Osteocyte (in vitro differentiated cells): ENCODE results near the gene HASPIN. TPM values are rescaled to one million over a fixed set of nuclear protein-coding genes. Genes with fewer than 3 reads are reported as not detected.
"Not testable (repeated sequence)": the region's sequence is repeated elsewhere in the genome, so short reads cannot be mapped to it uniquely, and the experiment has no call there.

Experiments
- DNase-seq: peaks from one replicate; pipeline ENCODE4 v3.0.0; 2021; ENCODE audit warnings: mixed read lengths; ENCODE audit not compliant: unreplicated experiment; ENCODE audit errors: extremely low spot score
- H3K27ac Mint-ChIP-seq: one replicate; pipeline ENCODE4 v1.8.0; 2021; ENCODE audit warnings: mild to moderate bottlenecking, mixed read lengths; ENCODE audit not compliant: unreplicated experiment
- H3K27me3 Mint-ChIP-seq: one replicate; pipeline ENCODE4 v1.8.0; 2021; ENCODE audit warnings: mixed read lengths; ENCODE audit not compliant: unreplicated experiment
- H3K36me3 Mint-ChIP-seq: one replicate; pipeline ENCODE4 v1.8.0; 2021; ENCODE audit warnings: mixed read lengths; ENCODE audit not compliant: unreplicated experiment
- H3K4me1 Mint-ChIP-seq: one replicate; pipeline ENCODE4 v1.8.0; 2021; ENCODE audit warnings: mixed read lengths; ENCODE audit not compliant: unreplicated experiment
- H3K4me3 Mint-ChIP-seq: one replicate; pipeline ENCODE4 v1.8.0; 2021; ENCODE audit warnings: mild to moderate bottlenecking, moderate library complexity, mixed read lengths; ENCODE audit not compliant: unreplicated experiment
- H3K9me3 Mint-ChIP-seq: one replicate; pipeline ENCODE4 v1.8.0; 2021; ENCODE audit warnings: mixed read lengths; ENCODE audit not compliant: unreplicated experiment
- total RNA-seq: library from RNA; stranded (reverse); gene quantifications from 2 replicates; pipeline ENCODE4 v1.2.1, GENCODE V29; 2021
- TF ChIP-seq, protein P1 (sequence below): fragments of 200-600 bp; sonication (generic); IDR thresholded peaks from 2 replicates; pipeline ENCODE4 v1.5.0; 2021; ENCODE audit warnings: antibody characterized with exemption, mild to moderate bottlenecking, moderate library complexity

HASPIN gene
- total RNA-seq, 1 donor from 2014 or later = 1.9 TPM

DNA sequence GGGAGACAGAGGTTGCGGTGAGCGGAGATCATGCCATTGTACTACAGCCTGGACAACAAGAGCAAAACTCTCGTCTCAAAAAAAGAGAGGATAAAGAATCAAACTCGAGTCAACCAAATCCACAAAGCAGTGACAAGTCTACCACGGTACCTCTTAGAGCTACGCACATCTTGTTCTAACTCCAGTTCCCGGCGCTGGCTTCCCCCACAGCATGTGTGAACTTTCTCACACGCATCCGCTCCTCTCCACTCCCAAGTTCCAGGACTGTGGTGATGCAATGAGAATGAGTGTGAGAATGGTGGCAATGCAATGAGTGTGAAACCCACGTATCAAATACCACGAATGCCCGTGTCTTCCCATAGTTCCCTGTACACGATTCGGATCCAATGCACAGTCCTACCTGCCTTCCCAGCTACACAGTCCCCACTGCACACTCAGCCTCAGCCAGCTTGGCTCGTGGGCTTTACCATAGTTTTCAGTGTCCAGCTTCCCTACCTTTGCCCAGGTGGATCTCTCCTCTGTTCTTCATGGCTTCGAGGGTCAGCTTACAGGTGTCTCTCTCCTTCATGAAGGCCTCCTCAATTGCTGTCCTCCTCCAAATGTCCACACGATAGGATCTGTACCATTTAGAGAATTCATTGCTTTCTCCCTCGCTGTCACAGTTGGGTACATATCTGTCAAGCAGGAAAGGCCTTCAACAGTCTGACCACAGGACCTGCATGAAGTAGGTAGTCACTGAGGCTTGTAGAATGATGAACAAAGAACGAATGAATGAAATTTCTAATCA, 18.6 kb upstream of the HASPIN start:
- H3K9me3 Mint-ChIP-seq = no peaks in the 10 kb centered on the region
- H3K27ac Mint-ChIP-seq = no peak overlapping the region
- no peak for DNase-seq
- no peak overlapping the region for H3K4me3 Mint-ChIP-seq
- TF ChIP-seq, protein P1, sequence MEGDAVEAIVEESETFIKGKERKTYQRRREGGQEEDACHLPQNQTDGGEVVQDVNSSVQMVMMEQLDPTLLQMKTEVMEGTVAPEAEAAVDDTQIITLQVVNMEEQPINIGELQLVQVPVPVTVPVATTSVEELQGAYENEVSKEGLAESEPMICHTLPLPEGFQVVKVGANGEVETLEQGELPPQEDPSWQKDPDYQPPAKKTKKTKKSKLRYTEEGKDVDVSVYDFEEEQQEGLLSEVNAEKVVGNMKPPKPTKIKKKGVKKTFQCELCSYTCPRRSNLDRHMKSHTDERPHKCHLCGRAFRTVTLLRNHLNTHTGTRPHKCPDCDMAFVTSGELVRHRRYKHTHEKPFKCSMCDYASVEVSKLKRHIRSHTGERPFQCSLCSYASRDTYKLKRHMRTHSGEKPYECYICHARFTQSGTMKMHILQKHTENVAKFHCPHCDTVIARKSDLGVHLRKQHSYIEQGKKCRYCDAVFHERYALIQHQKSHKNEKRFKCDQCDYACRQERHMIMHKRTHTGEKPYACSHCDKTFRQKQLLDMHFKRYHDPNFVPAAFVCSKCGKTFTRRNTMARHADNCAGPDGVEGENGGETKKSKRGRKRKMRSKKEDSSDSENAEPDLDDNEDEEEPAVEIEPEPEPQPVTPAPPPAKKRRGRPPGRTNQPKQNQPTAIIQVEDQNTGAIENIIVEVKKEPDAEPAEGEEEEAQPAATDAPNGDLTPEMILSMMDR = no peak
- H3K36me3 Mint-ChIP-seq = peaks cover 2% of the 10 kb centered on the region
- no peaks in the 10 kb centered on the region for H3K4me1 Mint-ChIP-seq
- no peaks in the 10 kb centered on the region for H3K27me3 Mint-ChIP-seq

DNA sequence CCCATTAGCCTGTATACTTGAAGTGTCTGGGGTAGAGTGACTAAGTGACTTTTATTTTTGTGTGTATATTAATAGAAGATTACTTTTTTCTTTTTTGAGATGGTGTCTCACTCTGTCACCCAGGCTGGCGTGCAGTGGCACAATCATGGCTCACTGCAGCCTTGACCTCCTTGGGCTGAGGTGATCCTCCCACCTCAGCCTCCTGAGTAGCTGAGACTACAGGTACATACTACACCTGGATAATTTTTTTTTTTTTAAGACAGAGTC, 18.1 kb upstream of the HASPIN start:
- H3K36me3 Mint-ChIP-seq, DNase-seq, H3K4me3 Mint-ChIP-seq, H3K4me1 Mint-ChIP-seq, H3K9me3 Mint-ChIP-seq, H3K27me3 Mint-ChIP-seq, H3K27ac Mint-ChIP-seq: not testable (repeated sequence)

DNA sequence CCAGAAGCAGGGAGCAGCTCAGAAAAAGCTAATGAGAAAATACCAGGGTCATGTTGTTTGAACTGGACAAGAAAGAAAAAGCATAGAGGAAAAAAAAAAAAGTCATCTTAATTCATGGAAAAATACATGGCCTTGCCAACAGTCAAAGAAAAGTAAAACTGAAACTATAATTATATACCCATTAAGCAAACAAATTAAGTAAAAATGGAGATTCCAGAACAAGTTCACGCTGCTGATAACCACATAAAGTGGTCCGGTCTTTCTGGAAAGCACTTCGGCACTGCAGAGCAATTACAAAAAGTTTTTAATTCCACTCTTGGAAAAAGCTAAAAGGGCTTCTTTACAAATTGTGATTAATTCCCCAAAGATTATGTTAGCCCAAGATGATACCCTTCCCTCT, 15.3 kb upstream of the HASPIN start:
- no peak for DNase-seq
- H3K27ac Mint-ChIP-seq = no peak overlapping the region
- H3K36me3 Mint-ChIP-seq = peaks cover 13% of the 10 kb centered on the region
- no peaks in the 10 kb centered on the region for H3K4me1 Mint-ChIP-seq
- no peaks in the 10 kb centered on the region for H3K9me3 Mint-ChIP-seq
- TF ChIP-seq, protein P1 = no peak
- no peak overlapping the region for H3K4me3 Mint-ChIP-seq
- H3K27me3 Mint-ChIP-seq = no peaks in the 10 kb centered on the region

DNA sequence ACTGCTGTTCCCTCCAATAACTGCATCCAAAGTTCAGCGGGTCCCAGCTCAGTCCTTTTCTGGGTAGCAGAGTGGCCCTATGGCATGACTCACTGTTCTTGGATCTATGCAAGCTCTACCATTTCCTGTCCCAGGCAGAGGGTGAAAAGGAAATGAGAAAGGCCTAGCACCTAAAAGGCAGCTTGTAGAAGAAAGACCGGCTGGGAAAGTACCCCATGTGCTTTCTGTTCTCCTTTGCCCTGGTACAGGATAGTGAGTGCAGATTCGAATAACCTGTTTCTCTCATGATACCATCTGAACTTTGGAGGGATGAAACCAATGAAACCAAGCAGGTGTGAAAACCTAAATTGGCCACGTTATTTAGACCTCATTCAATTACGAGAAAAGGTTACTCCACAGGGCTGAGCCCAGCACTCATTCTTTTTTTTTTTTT, 12.7 kb upstream of the HASPIN start:
- no peaks in the 10 kb centered on the region for H3K9me3 Mint-ChIP-seq
- no peak overlapping the region for H3K27ac Mint-ChIP-seq
- no peak overlapping the region for H3K4me3 Mint-ChIP-seq
- peaks cover 22% of the 10 kb centered on the region for H3K36me3 Mint-ChIP-seq
- no peaks in the 10 kb centered on the region for H3K27me3 Mint-ChIP-seq
- DNase-seq = no peak
- TF ChIP-seq, protein P1 = no peak
- H3K4me1 Mint-ChIP-seq = no peaks in the 10 kb centered on the region

DNA sequence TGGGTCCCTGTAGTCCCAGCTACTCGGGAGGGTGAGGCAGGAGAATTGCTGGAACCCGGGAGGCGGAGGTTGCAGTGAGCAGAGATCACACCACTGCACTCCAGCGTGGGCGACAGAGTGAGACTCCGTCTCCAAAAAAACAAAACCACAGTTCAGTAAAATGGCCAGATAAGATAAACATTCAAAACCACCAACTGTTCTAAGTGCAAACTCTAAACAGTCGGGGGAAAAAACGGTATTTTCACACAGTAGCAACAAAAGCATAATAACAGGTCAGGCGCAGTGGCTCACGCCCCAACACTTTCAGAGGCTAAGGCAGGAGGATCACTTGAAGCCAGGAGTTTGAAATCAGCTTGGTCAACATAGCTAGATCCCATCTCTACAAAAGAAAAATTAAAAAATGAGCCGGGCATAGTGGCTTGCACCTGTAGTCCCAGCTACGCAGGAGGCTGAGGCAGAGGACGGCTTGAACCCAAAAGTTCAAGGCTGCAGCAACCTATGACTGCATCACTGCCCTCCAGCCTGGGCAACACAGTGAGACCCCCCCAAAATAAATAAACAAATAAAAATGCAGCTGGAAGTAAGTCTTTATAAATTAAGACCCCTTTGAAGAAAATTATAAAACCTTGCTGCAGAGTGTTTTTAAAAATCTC, 10.8 kb upstream of the HASPIN start:
- peaks cover 33% of the 10 kb centered on the region for H3K36me3 Mint-ChIP-seq
- TF ChIP-seq, protein P1 = no peak
- no peaks in the 10 kb centered on the region for H3K9me3 Mint-ChIP-seq
- H3K27ac Mint-ChIP-seq = no peak overlapping the region
- H3K27me3 Mint-ChIP-seq = no peaks in the 10 kb centered on the region
- H3K4me1 Mint-ChIP-seq = no peaks in the 10 kb centered on the region
- DNase-seq = no peak
- H3K4me3 Mint-ChIP-seq = no peak overlapping the region
